BJ (cell line): ENCODE results near the gene LRP1B. TPM values are rescaled to one million over a fixed set of nuclear protein-coding genes. Genes with fewer than 3 reads are reported as not detected.
A peak's percentile ranks its signal among the peaks of the same experiment; 100 is the strongest.

Source experiments
- CTCF ChIA-PET: fragments of 350-600 bp; formaldehyde crosslinking; extraction: SDS; loops from one replicate; lab custom pipeline; 2021; ENCODE audit warnings: antibody characterized with exemption, inconsistent platforms; lab: Yijun Ruan, JAX
- POLR2A ChIA-PET: fragments of 300-600 bp; sonication (Branson Sonifier 250); formaldehyde crosslinking; extraction: SDS; loops from one replicate; lab custom pipeline; 2021; ENCODE audit warnings: antibody characterized with exemption; lab: Charles Lee
- DNase-seq: peaks from one replicate; pipeline ENCODE4 v3.0.0-alpha.2; 2011; ENCODE audit warnings: low read depth
- H3K27me3 ChIP-seq: 2 replicates; pipeline ENCODE4 v1.6.0; 2011; ENCODE audit warnings: low read length; ENCODE audit not compliant: control insufficient read depth, insufficient read depth
- H3K36me3 ChIP-seq: 2 replicates; pipeline ENCODE4 v1.5.1; 2011; ENCODE audit warnings: low read length; ENCODE audit not compliant: control insufficient read depth, insufficient read depth
- H3K4me3 ChIP-seq: 2 replicates; pipeline ENCODE4 v1.5.1; 2011; ENCODE audit warnings: low read depth, mild to moderate bottlenecking, control low read depth, low read length
- CTCF ChIP-seq: IDR thresholded peaks from 2 replicates; pipeline ENCODE4 v1.5.1; 2011; ENCODE audit warnings: low read depth, mild to moderate bottlenecking, control low read depth, inconsistent platforms, low read length, moderate library complexity; ENCODE audit not compliant: insufficient read depth
- polyA plus RNA-seq: library from polyadenylated mRNA; depleted of rRNA; stranded (reverse); fragments of >200 nt; gene quantifications from 2 replicates; pipeline ENCODE4 v1.2.3, GENCODE V29; 2011

LRP1B gene
- polyA plus RNA-seq, 1 experiment = 0.04 TPM

- H3K36me3 ChIP-seq = no peaks in the 10 kb centered on the region
- ChIA-PET POLR2A (no interaction called here), CTCF (interaction anchor here (0.8 kb wide), 1 partner anchor 1662 kb away, joined by 3 read pairs; no protein-coding TSS in a partner anchor)
- H3K27me3 ChIP-seq = peaks cover 1% of the 10 kb centered on the region; the same call in 1 of the 2 replicates
- H3K4me3 ChIP-seq = no peak overlapping the region
- TF ChIP-seq CTCF = no peak
- no peak for DNase-seq
Measured at GRCh38 chr2:142134911-142135310, 4.1 kb upstream of the LRP1B start.

- H3K4me3 ChIP-seq = peak overlapping the region; percentile 50
- CTCF ChIA-PET = interaction anchor here (0.9 to 3.8 kb wide), 3 partner anchors 10 to 17 kb away, joined by 3 to 24 read pairs (median 4); no protein-coding TSS in a partner anchor
- no peak for TF ChIP-seq CTCF
- H3K36me3 ChIP-seq = no peaks in the 10 kb centered on the region
- POLR2A ChIA-PET = no interaction called here
- peaks cover 5% of the 10 kb centered on the region; the same call in 1 of the 2 replicates for H3K27me3 ChIP-seq
- DNase-seq = no peak
Measured at GRCh38 chr2:142130111-142131009, 456 bp downstream of the LRP1B start.

GRCh38 chr2:142128105-142128504 is 2.7 kb downstream of the LRP1B start:
- H3K27me3 ChIP-seq = peaks cover 5% of the 10 kb centered on the region; the same call in 1 of the 2 replicates
- no peaks in the 10 kb centered on the region for H3K36me3 ChIP-seq
- TF ChIP-seq CTCF = no peak
- no peak overlapping the region for H3K4me3 ChIP-seq
- ChIA-PET POLR2A (no interaction called here), CTCF (interaction anchor here (0.6 to 3.8 kb wide), 2 partner anchors 12 to 229 kb away, joined by 3 to 24 read pairs; no protein-coding TSS in a partner anchor)
- no peak for DNase-seq

GRCh38 chr2:142127248-142127647 is 3.6 kb downstream of the LRP1B start:
- ChIA-PET CTCF (interaction anchor here (3.8 kb wide), 1 partner anchor 13 kb away, joined by 24 read pairs; no protein-coding TSS in a partner anchor), POLR2A (no interaction called here)
- TF ChIP-seq CTCF = no peak
- DNase-seq = no peak
- H3K4me3 ChIP-seq = no peak overlapping the region
- 0 out of 2 replicates have a peak, but pooled peaks cover 5% of the 10 kb centered on the region for H3K27me3 ChIP-seq
- H3K36me3 ChIP-seq = no peaks in the 10 kb centered on the region

- Histone ChIP-seq H3K36me3 (no peaks in the 10 kb centered on the region), H3K4me3 (no peak overlapping the region), H3K27me3 (0 out of 2 replicates have a peak, but pooled peaks cover 2% of the 10 kb centered on the region)
- no peak for DNase-seq
- no peak for TF ChIP-seq CTCF
- CTCF ChIA-PET = no interaction called here
- POLR2A ChIA-PET = no interaction called here
Measured at GRCh38 chr2:142124706-142125105, 6.1 kb downstream of the LRP1B start.
